OCI-LY7 (cell line): Measurements from ENCODE around the gene KDM4B. TPM values are rescaled to one million over a fixed set of nuclear protein-coding genes. Genes with fewer than 3 reads are reported as not detected.

ENCODE experiments used
- BruUV-seq: library from RNA; stranded (reverse); fragments of 400-500 nt; replicated peaks from 2 replicates; lab custom pipeline; 2021; lab: Mats Ljungman, UMichigan
- CTCF ChIA-PET: fragments of 300-600 bp; sonication (Branson Sonifier 250); formaldehyde crosslinking; loops from one replicate; lab custom pipeline; 2022; ENCODE audit warnings: antibody characterized with exemption; ENCODE audit not compliant: unreplicated experiment; lab: Charles Lee
- POLR2A ChIA-PET: fragments of 300-600 bp; sonication (Branson Sonifier 250); formaldehyde crosslinking; loops from one replicate; lab custom pipeline; 2022; ENCODE audit warnings: antibody characterized with exemption; lab: Charles Lee
- DNase-seq: peaks from one replicate; pipeline ENCODE4 v3.0.0-alpha.2; 2015; ENCODE audit warnings: low spot score
- H2AFZ ChIP-seq: fragments of 200-600 bp; sonication (generic), shearing (Covaris generic); 2 replicates; pipeline ENCODE4 v1.6.1; 2014; ENCODE audit warnings: mild to moderate bottlenecking, antibody characterized with exemption, low read length, moderate library complexity
- H3K27ac ChIP-seq: fragments of 200-600 bp; sonication (generic); 2 replicates; pipeline ENCODE4 v1.5.1; 2014; ENCODE audit warnings: mixed run types, low read depth, mild to moderate bottlenecking, moderate library complexity, low read length, inconsistent platforms; ENCODE audit not compliant: poor library complexity, severe bottlenecking
- H3K36me3 ChIP-seq: fragments of 200-600 bp; sonication (generic); 2 replicates; pipeline ENCODE4 v1.6.1; 2014; ENCODE audit warnings: mild to moderate bottlenecking, antibody characterized with exemption, low read length, moderate library complexity, mixed read lengths; ENCODE audit not compliant: insufficient read depth
- H3K4me1 ChIP-seq: fragments of 200-600 bp; sonication (generic); 2 replicates; pipeline ENCODE4 v1.5.1; 2014; ENCODE audit warnings: mild to moderate bottlenecking, low read length; ENCODE audit not compliant: insufficient read depth, poor library complexity, severe bottlenecking
- H3K4me2 ChIP-seq: fragments of 200-600 bp; sonication (generic); 2 replicates; pipeline ENCODE4 v1.6.1; 2014; ENCODE audit warnings: mild to moderate bottlenecking, low read length
- H3K4me3 ChIP-seq: fragments of 200-600 bp; sonication (generic); 2 replicates; pipeline ENCODE4 v1.5.1; 2014; ENCODE audit warnings: mild to moderate bottlenecking, low read depth, low read length; ENCODE audit not compliant: poor library complexity, severe bottlenecking
- H3K79me2 ChIP-seq: fragments of 200-600 bp; sonication (generic); 2 replicates; pipeline ENCODE4 v1.6.1; 2016; ENCODE audit warnings: low read depth, mild to moderate bottlenecking, low read length, moderate library complexity, mixed read lengths; ENCODE audit not compliant: insufficient read depth
- H3K9me2 ChIP-seq: fragments of 200-600 bp; sonication (generic); 2 replicates; pipeline ENCODE4 v1.6.1; 2016; ENCODE audit warnings: mild to moderate bottlenecking, low read length, mixed read lengths; ENCODE audit not compliant: insufficient read depth
- H3K9me3 ChIP-seq: fragments of 200-600 bp; sonication (generic); 2 replicates; pipeline ENCODE4 v1.6.1; 2014; ENCODE audit warnings: mild to moderate bottlenecking, mixed run types, low read length, mixed read lengths
- H4K20me1 ChIP-seq: fragments of 200-600 bp; sonication (generic); 2 replicates; pipeline ENCODE4 v1.6.1; 2014; ENCODE audit warnings: mild to moderate bottlenecking, antibody characterized with exemption, low read length, moderate library complexity, mixed read lengths; ENCODE audit not compliant: insufficient read depth
- CTCF ChIP-seq: fragments of 200-600 bp; sonication (generic); conservative IDR thresholded peaks from 2 replicates; pipeline ENCODE4 v1.5.1; 2014; ENCODE audit warnings: mild to moderate bottlenecking, antibody characterized with exemption, low read length, moderate library complexity, mixed read lengths
- EZH2phosphoT487 ChIP-seq: fragments of 200-600 bp; sonication (generic); IDR thresholded peaks from 2 replicates; pipeline ENCODE4 v1.6.1; 2018; ENCODE audit warnings: low read depth, borderline replicate concordance, mild to moderate bottlenecking, mixed run types, antibody characterized with exemption, low read length, moderate library complexity, mixed read lengths
- intact Hi-C: fragments of 100-400 bp; cut with micrococcal nuclease; formaldehyde crosslinking; loops from one replicate; pipeline ENCODE4 v1.10.0; 2022; ENCODE audit not compliant: unreplicated experiment
- total RNA-seq, 2 experiments: library from RNA; depleted of rRNA in 1 of 2; stranded (reverse); fragments of >200 nt in 1 of 2; shearing (Covaris generic) in 1 of 2; gene quantifications; 2 replicates each; pipeline ENCODE4 v1.2.3, GENCODE V29; 2014 to 2022

KDM4B gene
- total RNA-seq, 2 experiments from 2014 or later, result 24.3 to 44.2 TPM

DNA sequence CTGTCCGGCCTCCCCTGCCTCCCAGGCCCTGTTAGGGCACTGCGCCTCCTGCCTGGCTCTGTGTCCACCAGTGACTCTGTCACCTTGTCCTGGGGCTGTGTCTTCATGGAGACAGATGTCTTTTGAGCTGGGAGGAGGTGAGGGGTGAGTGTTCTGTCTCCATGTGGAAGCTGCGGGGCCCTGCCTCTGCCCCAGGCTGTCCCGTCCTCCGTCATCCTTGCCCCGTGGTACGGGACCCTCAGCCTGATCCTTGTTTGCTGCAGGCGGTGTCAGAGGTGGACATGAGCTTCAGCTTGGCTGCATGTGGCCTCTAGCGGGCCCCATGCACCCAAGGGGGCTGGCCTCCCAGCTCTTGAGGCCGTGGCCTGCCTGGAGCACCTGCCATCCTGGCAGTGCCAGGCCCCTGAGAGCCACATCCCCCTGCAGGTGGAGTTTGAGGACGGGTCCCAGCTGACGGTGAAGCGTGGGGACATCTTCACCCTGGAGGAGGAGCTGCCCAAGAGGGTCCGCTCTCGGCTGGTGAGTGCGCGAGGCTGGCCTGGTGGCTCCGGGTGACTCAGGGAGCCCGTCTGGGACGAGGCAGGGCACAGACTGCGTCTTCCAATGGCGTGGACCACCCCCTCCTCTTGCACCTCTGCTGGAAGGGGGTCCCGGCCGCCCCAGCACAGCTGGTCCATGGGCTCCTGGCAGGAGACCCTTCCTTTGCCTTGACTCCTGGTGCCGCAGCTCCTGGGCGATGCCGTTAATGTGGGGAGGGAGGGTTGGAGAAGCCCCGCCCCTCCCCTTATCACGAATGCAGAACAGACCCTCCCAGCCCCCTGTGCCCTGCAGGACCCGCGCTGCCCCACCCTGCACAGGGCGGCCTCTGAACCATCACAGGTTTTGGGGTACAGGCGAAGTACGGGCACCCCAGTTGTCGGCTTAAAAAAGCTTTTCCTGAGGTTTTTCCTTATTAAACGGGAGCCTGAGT, 181.3 kb downstream of the KDM4B start:
- H3K27ac ChIP-seq, result no peak overlapping the region
- H3K9me3 ChIP-seq, result no peaks in the 10 kb centered on the region
- no peaks in the 10 kb centered on the region for H3K79me2 ChIP-seq
- POLR2A ChIA-PET, result no interaction called here
- H3K4me2 ChIP-seq, result no peak overlapping the region
- intact Hi-C loops, result no loop called here
- no peak for DNase-seq
- H4K20me1 ChIP-seq, result no peaks in the 10 kb centered on the region
- no peaks in the 10 kb centered on the region for H3K9me2 ChIP-seq
- no TSS peak for BruUV-seq
- H2AFZ ChIP-seq, result no peak overlapping the region
- no peak overlapping the region for H3K4me3 ChIP-seq
- CTCF ChIA-PET, result no interaction called here
- no peak for TF ChIP-seq CTCF
- TF ChIP-seq EZH2phosphoT487, result no peak
- no peaks in the 10 kb centered on the region; the same call in 1 of the 2 replicates for H3K36me3 ChIP-seq
- H3K4me1 ChIP-seq, result no peaks in the 10 kb centered on the region

- no peaks in the 10 kb centered on the region for H3K79me2 ChIP-seq
- no peak overlapping the region for H3K4me3 ChIP-seq
- BruUV-seq, result no TSS peak
- intact Hi-C loops, result no loop called here
- no peak overlapping the region for H3K4me2 ChIP-seq
- CTCF ChIA-PET, result no interaction called here
- TF ChIP-seq CTCF, result no peak
- TF ChIP-seq EZH2phosphoT487, result no peak
- POLR2A ChIA-PET, result no interaction called here
- H2AFZ ChIP-seq, result no peak overlapping the region
- H4K20me1 ChIP-seq, result no peaks in the 10 kb centered on the region
- no peak for DNase-seq
- no peaks in the 10 kb centered on the region for H3K9me2 ChIP-seq
- H3K4me1 ChIP-seq, result no peaks in the 10 kb centered on the region
- no peaks in the 10 kb centered on the region; the same call in 1 of the 2 replicates for H3K36me3 ChIP-seq
- H3K27ac ChIP-seq, result no peak overlapping the region
- no peaks in the 10 kb centered on the region for H3K9me3 ChIP-seq
These were observed 182.2 kb downstream of the KDM4B start for GRCh38 chr19:5150902-5151741.
